Gastrocnemius medialis (tissue), 4 donors: ENCODE data around the gene FXR2. TPM values are rescaled to one million over a fixed set of nuclear protein-coding genes. Genes with fewer than 3 reads are reported as not detected.
"Not testable (repeated sequence)": the region's sequence is repeated elsewhere in the genome, so short reads cannot be mapped to it uniquely, and the experiment has no call there.

Experiments used
- ATAC-seq, 2 donors: fragments of 150-250 bp; one replicate each; pipeline ENCODE4 v1.9.1; 2016
- DNase-seq, 2 donors: peaks; one replicate each; pipeline ENCODE4 v3.0.0-alpha.2; 2019
- H3K27ac ChIP-seq, 4 donors: fragments of 200-600 bp; sonication (generic); 1 replicate in 1 of 4; 2 replicates in 3 of 4; pipeline ENCODE4 v1.5.1; 2016 to 2018; ENCODE audit warnings: mild to moderate bottlenecking in 2 of 4, moderate library complexity in 1 of 4
- H3K27me3 ChIP-seq, 3 donors: fragments of 200-600 bp; sonication (generic) in 2 of 3; 1 replicate in 1 of 3; 2 replicates in 2 of 3; pipeline versions ENCODE4 v1.5.1 to v1.6.0; 2016 to 2019; ENCODE audit warnings: mild to moderate bottlenecking in 1 of 3, moderate library complexity in 1 of 3
- H3K36me3 ChIP-seq, 2 donors: fragments of 200-600 bp; sonication (generic) in 1 of 2; one replicate each; pipeline ENCODE4 v1.5.1; 2017 to 2018
- H3K4me1 ChIP-seq, 2 donors: fragments of 200-600 bp; sonication (generic) in 1 of 2; one replicate each; pipeline ENCODE4 v1.5.1; 2016 to 2017; ENCODE audit warnings: mild to moderate bottlenecking in 2 of 2
- H3K4me3 ChIP-seq, 4 donors: fragments of 200-600 bp; sonication (generic) in 3 of 4; 1 replicate in 1 of 4; 2 replicates in 3 of 4; pipeline ENCODE4 v1.5.1; 2016 to 2019; ENCODE audit warnings: mild to moderate bottlenecking in 2 of 4
- H3K9me3 ChIP-seq, 3 donors: fragments of 200-600 bp; sonication (generic) in 2 of 3; 1 replicate in 1 of 3; 2 replicates in 2 of 3; pipeline ENCODE4 v1.5.1; 2016 to 2019
- POLR2A ChIP-seq, 2 donors: fragments of 450-650 bp; IDR thresholded peaks; one replicate each; pipeline ENCODE4 v1.6.1; 2017; ENCODE audit warnings: antibody characterized with exemption in 2 of 2, mild to moderate bottlenecking in 2 of 2, moderate library complexity in 2 of 2
- in situ Hi-C, 4 donors: fragments of 200-750 bp; cut with MboI; loops; one replicate each; pipeline versions ENCODE4 v1.15.0 to v1.8.0; 2017; ENCODE audit warnings: low sequenced_read_pairs in 4 of 4
- intact Hi-C: fragments of 100-400 bp; cut with DNase I; formaldehyde crosslinking; loops from one replicate; pipeline ENCODE4 v1.15.1; 2023; ENCODE audit warnings: low total_unique reads
- total RNA-seq, 4 donors: library from RNA; depleted of rRNA; stranded (reverse); fragments of >200 nt; gene quantifications; one replicate each; pipeline versions ENCODE4 v1.1.0 to v1.2.3, GENCODE V29; 2016
- TF ChIP-seq, protein P1 (sequence below), 5 experiments: fragments of 450-650 bp in 3 of 5; fragments of 200-600 bp in 2 of 5; sonication (generic) in 2 of 5; IDR thresholded peaks in 4 of 5; conservative IDR thresholded peaks in 1 of 5; 1 replicate in 4 of 5; 2 replicates in 1 of 5; pipeline ENCODE4 v1.5.1; 2016 to 2019; ENCODE audit warnings: antibody characterized with exemption in 5 of 5, mild to moderate bottlenecking in 3 of 5, moderate library complexity in 3 of 5

FXR2 gene
- total RNA-seq, 4 donors from 2014 or later = 100 to 174 (median 140) TPM

DNA sequence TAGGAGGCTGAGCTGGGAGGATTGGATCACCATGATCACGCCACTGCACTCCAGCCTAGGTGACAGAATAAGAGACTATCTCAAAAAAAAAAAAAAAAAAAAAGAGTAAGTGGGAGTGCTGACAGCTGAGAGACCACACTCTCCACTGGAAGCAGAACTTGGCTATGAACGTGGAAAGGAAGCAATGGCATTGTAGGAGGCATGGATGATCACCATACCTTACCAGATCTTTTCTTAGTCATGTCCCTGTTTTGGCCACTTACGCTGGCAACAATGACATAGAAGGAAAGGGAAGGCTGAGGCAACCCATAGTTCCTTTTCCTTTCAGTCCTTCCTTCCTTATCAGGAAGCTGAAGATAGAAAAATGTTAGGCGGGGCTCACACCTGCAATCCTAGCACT is 32.3 kb upstream of the FXR2 start:
- H3K36me3 ChIP-seq = no peaks in the 10 kb centered on the region
- in situ Hi-C loops (no loop called here), intact Hi-C loops (no loop called here)
- ATAC-seq (no peak), DNase-seq (no peak)
- no peak overlapping the region for H3K27ac ChIP-seq
- no peaks in the 10 kb centered on the region for H3K9me3 ChIP-seq
- peaks cover 35 to 47% (median 39%) of the 10 kb centered on the region in 3 donors for H3K27me3 ChIP-seq
- H3K4me3 ChIP-seq = no peak overlapping the region
- peaks cover 7 to 17% of the 10 kb centered on the region in 2 donors for H3K4me1 ChIP-seq
- TF ChIP-seq POLR2A (IDR thresholded peaks at IDR 0.05) = no peak
- TF ChIP-seq, protein P1, sequence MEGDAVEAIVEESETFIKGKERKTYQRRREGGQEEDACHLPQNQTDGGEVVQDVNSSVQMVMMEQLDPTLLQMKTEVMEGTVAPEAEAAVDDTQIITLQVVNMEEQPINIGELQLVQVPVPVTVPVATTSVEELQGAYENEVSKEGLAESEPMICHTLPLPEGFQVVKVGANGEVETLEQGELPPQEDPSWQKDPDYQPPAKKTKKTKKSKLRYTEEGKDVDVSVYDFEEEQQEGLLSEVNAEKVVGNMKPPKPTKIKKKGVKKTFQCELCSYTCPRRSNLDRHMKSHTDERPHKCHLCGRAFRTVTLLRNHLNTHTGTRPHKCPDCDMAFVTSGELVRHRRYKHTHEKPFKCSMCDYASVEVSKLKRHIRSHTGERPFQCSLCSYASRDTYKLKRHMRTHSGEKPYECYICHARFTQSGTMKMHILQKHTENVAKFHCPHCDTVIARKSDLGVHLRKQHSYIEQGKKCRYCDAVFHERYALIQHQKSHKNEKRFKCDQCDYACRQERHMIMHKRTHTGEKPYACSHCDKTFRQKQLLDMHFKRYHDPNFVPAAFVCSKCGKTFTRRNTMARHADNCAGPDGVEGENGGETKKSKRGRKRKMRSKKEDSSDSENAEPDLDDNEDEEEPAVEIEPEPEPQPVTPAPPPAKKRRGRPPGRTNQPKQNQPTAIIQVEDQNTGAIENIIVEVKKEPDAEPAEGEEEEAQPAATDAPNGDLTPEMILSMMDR (IDR thresholded peaks at IDR 0.05 in 4 of 5, conservative IDR thresholded peaks at IDR 0.05 in 1 of 5) = no peak

DNA sequence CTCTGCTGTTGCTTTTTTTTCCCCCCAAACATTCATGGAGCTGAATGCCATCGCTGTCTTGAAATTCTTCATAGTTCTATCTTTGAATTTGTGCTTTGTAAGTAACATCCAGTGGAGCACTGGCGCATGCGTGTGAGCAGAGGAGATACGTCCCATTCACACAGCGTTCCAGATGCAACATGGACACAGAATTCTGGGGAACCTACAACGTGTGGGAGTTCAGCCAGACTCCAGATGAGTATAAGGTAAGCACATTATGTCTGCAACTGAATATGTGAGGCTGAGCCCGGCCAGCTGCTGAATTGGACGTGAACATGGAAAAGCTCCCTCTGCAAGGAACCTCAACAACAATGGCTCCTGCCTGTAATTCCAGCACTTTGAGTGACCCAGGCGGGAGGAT is 31.8 kb upstream of the FXR2 start:
- Histone ChIP-seq H3K36me3 (no peaks in the 10 kb centered on the region), H3K27me3 (peaks cover 29 to 42% (median 33%) of the 10 kb centered on the region in 3 donors), H3K27ac (no peak overlapping the region), H3K4me1 (peaks cover 6 to 13% of the 10 kb centered on the region in 2 donors), H3K9me3 (no peaks in the 10 kb centered on the region), H3K4me3 (no peak overlapping the region)
- intact Hi-C loops (no loop called here), in situ Hi-C loops (no loop called here)
- no peak for ATAC-seq
- DNase-seq = no peak
- no peak for TF ChIP-seq POLR2A (IDR thresholded peaks at IDR 0.05)
- TF ChIP-seq, protein P1 (IDR thresholded peaks at IDR 0.05 in 4 of 5, conservative IDR thresholded peaks at IDR 0.05 in 1 of 5) = no peak

DNA sequence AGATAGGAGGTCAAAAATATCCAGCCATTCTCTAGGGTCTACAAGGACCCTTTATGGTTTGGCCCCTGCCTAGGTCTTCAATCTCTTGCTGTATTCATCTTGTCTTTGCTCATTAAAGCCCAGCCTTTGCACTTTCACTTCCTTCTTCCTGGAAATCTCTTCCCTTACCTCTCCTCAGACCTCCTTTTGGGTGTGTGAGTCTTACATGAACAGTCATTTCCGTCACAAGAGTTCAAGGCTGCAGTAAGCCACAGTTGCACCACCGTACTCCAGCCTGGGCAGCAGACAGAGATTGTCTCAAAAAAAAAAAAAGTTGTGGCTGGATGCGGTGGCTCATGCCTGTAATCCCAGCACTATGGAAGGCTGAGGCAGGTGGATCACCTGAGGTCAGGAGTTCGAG is 30.1 kb upstream of the FXR2 start:
- H3K9me3 ChIP-seq = no peaks in the 10 kb centered on the region
- H3K27ac ChIP-seq = no peak overlapping the region
- no peak for ATAC-seq
- H3K4me3 ChIP-seq = no peak overlapping the region
- intact Hi-C loops (no loop called here), in situ Hi-C loops (no loop called here)
- no peak for DNase-seq
- peaks cover 12 to 25% (median 17%) of the 10 kb centered on the region in 3 donors for H3K27me3 ChIP-seq
- TF ChIP-seq POLR2A (IDR thresholded peaks at IDR 0.05) = no peak
- TF ChIP-seq, protein P1 (IDR thresholded peaks at IDR 0.05 in 4 of 5, conservative IDR thresholded peaks at IDR 0.05 in 1 of 5) = no peak
- H3K4me1 ChIP-seq = no peaks in the 10 kb centered on the region
- no peaks in the 10 kb centered on the region for H3K36me3 ChIP-seq

DNA sequence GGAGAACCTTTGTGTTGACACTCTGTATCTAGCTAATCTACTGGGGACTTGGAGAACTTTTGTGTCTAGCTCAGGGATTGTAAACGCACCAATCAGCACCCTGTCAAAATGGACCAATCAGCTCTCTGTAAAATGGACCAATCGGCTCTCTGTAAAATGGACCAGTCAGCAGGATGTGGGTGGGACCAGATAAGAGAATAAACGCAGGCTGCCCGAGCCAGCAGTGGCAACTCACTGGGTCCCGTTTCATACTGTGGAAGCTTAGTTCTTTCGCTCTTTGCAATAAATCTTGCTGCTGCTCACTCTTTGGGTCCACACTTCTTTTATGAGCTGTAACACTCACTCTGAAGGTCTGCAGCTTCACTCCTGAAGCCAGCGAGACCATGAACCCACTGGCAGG is 26.9 kb upstream of the FXR2 start:
- H3K27ac ChIP-seq, H3K4me1 ChIP-seq, ATAC-seq, H3K9me3 ChIP-seq, H3K27me3 ChIP-seq, in situ Hi-C loops, DNase-seq, H3K36me3 ChIP-seq, H3K4me3 ChIP-seq, intact Hi-C loops: not testable (repeated sequence)

DNA sequence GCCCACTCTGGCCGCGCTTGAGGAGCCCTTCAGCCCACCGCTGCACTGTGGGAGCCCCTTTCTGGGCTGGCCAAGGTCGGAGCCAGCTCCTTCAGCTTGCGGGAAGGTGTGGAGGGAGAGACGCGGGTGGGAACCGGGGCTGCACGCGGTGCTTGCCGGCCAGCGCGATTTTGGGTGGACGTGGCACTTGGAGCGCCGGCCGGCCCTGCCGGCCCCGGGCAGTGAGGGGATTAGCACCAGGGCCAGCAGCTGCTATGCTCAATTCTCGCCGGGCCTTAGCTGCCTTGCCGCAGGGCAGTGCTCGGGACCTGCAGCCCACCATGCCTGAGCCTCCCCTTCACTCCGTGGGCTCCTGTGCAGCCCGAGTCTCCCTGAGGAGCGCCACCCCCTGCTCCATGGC is 26.1 kb upstream of the FXR2 start:
- H3K4me3 ChIP-seq = no peak overlapping the region
- H3K4me1 ChIP-seq = no peaks in the 10 kb centered on the region
- TF ChIP-seq POLR2A (IDR thresholded peaks at IDR 0.05) = no peak
- TF ChIP-seq, protein P1 (IDR thresholded peaks at IDR 0.05 in 4 of 5, conservative IDR thresholded peaks at IDR 0.05 in 1 of 5) = no peak
- H3K27ac ChIP-seq = no peak overlapping the region
- no peaks in the 10 kb centered on the region for H3K36me3 ChIP-seq
- no peaks in the 10 kb centered on the region for H3K27me3 ChIP-seq
- no peaks in the 10 kb centered on the region for H3K9me3 ChIP-seq
- intact Hi-C loops = no loop called here
- no peak for DNase-seq
- ATAC-seq = no peak
- in situ Hi-C loops = no loop called here
